ENCODE data around the gene MAP3K20.

MAP3K20 gene

DNA sequence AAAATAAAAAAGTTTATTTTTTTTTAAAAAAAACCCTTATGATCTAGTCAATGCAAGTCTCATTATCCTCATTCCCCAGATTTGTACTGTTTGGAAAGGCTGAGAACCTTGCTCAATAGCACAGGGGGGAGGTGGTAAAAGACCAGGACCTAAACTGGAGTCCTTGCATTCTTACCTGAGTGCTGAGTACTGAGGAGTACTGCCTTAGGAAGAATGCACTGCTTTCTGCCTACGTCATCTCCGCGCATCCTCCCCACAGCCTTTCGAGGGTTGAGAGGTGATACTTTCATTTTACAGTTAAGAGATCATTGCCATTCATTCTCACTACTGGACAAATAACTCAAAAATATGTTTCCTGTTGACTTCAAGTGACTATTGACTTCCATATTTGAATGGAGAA lies 73.8 kb downstream of the MAP3K20 start:
- DNase-seq (ENCODE audit: low read depth) = no peak
- no peak overlapping the region for H3K4me3 ChIP-seq (replicated peaks; ENCODE audit: low read depth, low read length)
- TF ChIP-seq, protein P1, sequence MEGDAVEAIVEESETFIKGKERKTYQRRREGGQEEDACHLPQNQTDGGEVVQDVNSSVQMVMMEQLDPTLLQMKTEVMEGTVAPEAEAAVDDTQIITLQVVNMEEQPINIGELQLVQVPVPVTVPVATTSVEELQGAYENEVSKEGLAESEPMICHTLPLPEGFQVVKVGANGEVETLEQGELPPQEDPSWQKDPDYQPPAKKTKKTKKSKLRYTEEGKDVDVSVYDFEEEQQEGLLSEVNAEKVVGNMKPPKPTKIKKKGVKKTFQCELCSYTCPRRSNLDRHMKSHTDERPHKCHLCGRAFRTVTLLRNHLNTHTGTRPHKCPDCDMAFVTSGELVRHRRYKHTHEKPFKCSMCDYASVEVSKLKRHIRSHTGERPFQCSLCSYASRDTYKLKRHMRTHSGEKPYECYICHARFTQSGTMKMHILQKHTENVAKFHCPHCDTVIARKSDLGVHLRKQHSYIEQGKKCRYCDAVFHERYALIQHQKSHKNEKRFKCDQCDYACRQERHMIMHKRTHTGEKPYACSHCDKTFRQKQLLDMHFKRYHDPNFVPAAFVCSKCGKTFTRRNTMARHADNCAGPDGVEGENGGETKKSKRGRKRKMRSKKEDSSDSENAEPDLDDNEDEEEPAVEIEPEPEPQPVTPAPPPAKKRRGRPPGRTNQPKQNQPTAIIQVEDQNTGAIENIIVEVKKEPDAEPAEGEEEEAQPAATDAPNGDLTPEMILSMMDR (IDR thresholded peaks at IDR 0.05; ENCODE audit: low read length, missing control alignments) = no peak

DNA sequence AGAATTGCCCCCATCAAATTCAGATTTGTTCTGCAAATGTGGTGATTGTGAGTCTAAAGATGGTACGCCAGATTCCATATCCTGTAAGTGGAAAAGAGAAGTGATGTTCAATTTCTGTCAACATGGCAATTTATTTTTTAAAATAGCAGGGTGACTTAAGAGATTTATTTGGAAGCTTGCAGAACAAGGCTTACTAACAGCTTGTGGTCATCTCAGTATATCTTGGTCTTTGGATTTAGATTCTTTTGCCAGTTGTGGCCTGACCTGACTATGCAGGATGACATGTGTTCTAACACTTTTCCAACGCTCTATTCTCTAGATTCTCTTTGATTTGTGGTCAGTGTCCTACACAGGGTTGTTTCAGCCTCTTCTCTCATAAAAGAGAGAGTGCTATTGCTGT lies 74.4 kb downstream of the MAP3K20 start:
- no peak overlapping the region for H3K4me3 ChIP-seq (replicated peaks; ENCODE audit: low read depth, low read length)
- no peak for DNase-seq (ENCODE audit: low read depth)
- TF ChIP-seq, protein P1 (IDR thresholded peaks at IDR 0.05; ENCODE audit: low read length, missing control alignments) = no peak

DNA sequence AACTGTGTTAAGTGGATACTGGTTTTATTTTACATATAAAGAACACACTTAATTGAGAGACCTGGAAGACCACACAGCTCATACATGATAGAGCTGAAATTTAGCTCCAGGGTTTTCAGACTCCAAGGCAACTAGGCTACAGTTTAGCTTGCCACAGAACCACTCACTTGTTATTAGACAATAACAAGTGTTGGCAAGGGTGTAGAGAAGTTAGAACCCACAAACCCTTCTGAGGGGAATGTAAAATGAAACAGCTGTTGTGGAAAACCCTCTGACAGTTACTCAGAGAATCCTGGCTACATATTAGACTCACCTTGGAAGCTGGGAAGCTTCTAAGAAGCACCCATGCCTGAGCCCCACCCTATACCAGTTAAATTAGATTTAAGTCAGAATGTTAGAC lies 75.3 kb downstream of the MAP3K20 start:
- TF ChIP-seq, protein P1 (IDR thresholded peaks at IDR 0.05; ENCODE audit: low read length, missing control alignments) = no peak
- H3K4me3 ChIP-seq (replicated peaks; ENCODE audit: low read depth, low read length) = no peak overlapping the region
- no peak for DNase-seq (ENCODE audit: low read depth)

DNA sequence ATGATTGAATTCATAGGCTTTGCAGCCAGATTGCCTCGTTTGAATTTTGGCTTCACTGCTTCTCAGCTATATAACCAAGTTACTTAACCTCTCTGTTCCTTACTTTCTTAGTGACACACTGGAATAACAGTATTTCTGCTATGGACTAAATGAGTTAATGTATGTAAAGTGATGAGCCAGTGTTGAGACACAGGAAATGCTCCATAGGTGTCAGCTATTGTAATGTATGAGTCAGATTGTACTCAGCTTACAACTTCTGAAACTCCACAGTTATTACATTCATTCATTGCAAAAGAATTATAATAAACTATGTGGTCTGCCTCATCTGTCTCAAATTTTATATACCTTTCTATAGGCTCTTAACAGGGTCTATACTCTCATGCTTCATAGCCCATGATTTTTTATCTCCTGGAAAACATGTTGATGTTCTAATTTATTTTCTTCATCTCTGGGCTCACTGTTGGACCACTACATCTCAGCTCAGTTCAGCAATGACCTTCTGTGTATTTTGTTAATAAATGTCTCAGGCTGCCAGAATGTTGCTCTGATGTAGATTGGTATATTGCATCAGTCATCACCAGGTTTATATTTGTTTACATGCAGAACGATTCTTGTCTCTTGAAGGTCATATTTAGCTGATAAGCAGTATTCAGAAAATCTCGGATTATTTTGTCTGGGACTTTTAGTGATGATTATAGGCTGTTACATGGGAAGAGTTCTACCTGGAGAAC lies 76.2 kb downstream of the MAP3K20 start:
- DNase-seq (ENCODE audit: low read depth) = peak; percentile 52
- TF ChIP-seq, protein P1 (IDR thresholded peaks at IDR 0.05; ENCODE audit: low read length, missing control alignments) = no peak
- no peak overlapping the region for H3K4me3 ChIP-seq (replicated peaks; ENCODE audit: low read depth, low read length)

DNA sequence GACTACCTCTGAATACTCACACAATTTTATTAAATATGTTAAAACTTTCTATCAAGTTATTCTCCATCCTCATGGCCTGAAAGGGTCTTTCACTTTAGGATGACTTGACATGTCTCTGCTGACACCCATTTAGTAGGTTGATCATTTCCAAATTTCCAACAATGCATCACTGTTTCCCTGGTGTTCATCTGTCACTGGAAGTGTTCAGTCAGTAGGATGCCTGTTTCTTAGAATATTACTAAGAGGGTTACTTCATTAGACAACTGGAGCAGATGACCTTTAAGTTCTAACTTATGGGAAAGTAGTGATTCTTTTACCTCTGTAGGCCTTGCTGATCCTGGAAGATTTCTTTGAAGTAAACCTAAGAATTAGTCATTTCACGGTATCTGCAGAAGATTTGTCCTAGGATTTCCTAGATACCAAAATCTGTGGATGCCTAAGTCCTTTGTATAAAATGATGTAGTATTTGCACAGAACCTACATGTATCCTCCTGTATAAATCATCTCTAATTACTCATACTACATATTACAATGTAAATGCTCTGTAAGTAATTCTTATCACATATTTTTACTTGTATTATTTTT lies 77.7 kb downstream of the MAP3K20 start:
- H3K4me3 ChIP-seq (replicated peaks; ENCODE audit: low read depth, low read length) = no peak overlapping the region
- no peak for DNase-seq (ENCODE audit: low read depth)
- TF ChIP-seq, protein P1 (IDR thresholded peaks at IDR 0.05; ENCODE audit: low read length, missing control alignments) = no peak

DNA sequence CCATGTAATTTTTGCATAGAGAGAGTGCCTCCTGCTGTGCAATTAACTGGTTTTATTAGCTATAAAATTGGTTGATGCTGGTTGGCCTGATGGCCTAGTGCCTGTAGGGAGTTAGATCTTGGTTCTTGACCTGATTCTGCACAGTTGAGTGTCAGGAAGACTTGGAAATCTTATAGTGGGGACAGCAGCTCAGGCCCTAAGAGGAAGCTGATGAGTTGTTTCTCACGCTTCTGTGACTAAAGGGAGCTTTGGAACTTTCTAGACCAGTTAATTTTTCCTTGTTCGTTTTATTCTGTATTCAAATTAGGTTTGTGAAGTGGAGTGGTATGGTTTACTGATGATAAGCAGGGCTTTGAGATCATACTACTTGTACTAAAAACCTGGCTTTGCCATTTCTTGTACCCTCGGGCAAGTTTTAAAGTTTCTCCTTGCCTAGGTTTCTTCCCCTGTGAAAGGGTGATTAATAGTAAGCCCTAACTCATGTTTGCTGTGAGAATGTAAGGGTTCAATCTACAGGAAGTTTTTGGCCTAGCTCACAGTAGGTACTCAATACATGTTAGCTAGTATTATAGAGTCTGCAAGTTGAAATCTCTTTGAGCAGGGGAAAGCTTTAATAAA lies 82.1 kb downstream of the MAP3K20 start:
- H3K4me3 ChIP-seq (replicated peaks; ENCODE audit: low read depth, low read length) = no peak overlapping the region
- DNase-seq (ENCODE audit: low read depth) = no peak
- TF ChIP-seq, protein P1 (IDR thresholded peaks at IDR 0.05; ENCODE audit: low read length, missing control alignments) = no peak
